Breast epithelium (tissue), 3 donors: ENCODE data around the gene C10orf143.

ENCODE experiments used
- CTCF ChIP-seq, 3 donors: fragments of 450-650 bp; IDR thresholded peaks; one replicate each; pipeline ENCODE4 v1.5.1; 2016 to 2017; ENCODE audit warnings: antibody characterized with exemption in 3 of 3, mild to moderate bottlenecking in 3 of 3, moderate library complexity in 3 of 3
- POLR2A ChIP-seq: fragments of 450-650 bp; IDR thresholded peaks from one replicate; pipeline ENCODE4 v1.6.1; 2016; ENCODE audit warnings: antibody characterized with exemption, mild to moderate bottlenecking, moderate library complexity
- POLR2AphosphoS5 ChIP-seq, 3 donors: sonication (generic); formaldehyde crosslinking; IDR thresholded peaks; one replicate each; pipeline ENCODE4 v1.6.1; 2017; ENCODE audit warnings: antibody characterized with exemption in 3 of 3

- no peak for TF ChIP-seq CTCF (IDR thresholded peaks at IDR 0.05)
- no peak for TF ChIP-seq POLR2A
- TF ChIP-seq POLR2AphosphoS5 (IDR thresholded peaks at IDR 0.05): no peak
These were observed 33.9 kb downstream of the C10orf143 start for GRCh38 chr10:130076681-130077080.
